Endothelial cell of umbilical vein (primary cell): ENCODE results near the gene DDX10. TPM values are rescaled to one million over a fixed set of nuclear protein-coding genes. Genes with fewer than 3 reads are reported as not detected.

Experiments
- BruUV-seq: library from RNA; stranded (reverse); fragments of 400-500 nt; replicated peaks from 2 replicates; lab custom pipeline; 2021; lab: Mats Ljungman, UMichigan
- CTCF ChIA-PET: fragments of 300-600, 350-600 bp; sonication (Branson Sonifier 250); formaldehyde crosslinking; loops from one replicate; lab custom pipeline; 2021; ENCODE audit warnings: antibody characterized with exemption, inconsistent platforms; lab: Charles Lee
- POLR2A ChIA-PET: fragments of 300-600, 350-600 bp; sonication (Branson Sonifier 250); formaldehyde crosslinking; loops from one replicate; lab custom pipeline; 2021; ENCODE audit warnings: antibody characterized with exemption, inconsistent platforms; lab: Charles Lee
- DNase-seq: peaks from one replicate; pipeline ENCODE4 v3.0.0-alpha.2; 2011; ENCODE audit warnings: low read depth, low spot score
- FAIRE-seq: peaks from 2 replicates; lab custom pipeline; 2011; peaks lifted over from hg19 to GRCh38; lab: Jason Lieb, UNC
- H2AFZ ChIP-seq: 2 replicates; pipeline ENCODE4 v1.6.0; 2012; ENCODE audit warnings: low read depth, low read length, control low read depth, inconsistent platforms
- H3K27ac ChIP-seq: 2 replicates; pipeline ENCODE4 v1.5.1; 2011; ENCODE audit warnings: low read depth, mild to moderate bottlenecking, control low read depth, low read length, moderate library complexity; ENCODE audit not compliant: insufficient read depth
- H3K27me3 ChIP-seq, 2 experiments: 2 replicates each; pipeline versions ENCODE4 v1.6.0 to v1.6.1; 2011; ENCODE audit warnings: low read length in 2 of 2, mixed read lengths in 1 of 2; ENCODE audit not compliant: control insufficient read depth in 2 of 2, insufficient read depth in 2 of 2
- H3K36me3 ChIP-seq, 2 experiments: 2 replicates in 1 of 2; 3 replicates in 1 of 2; pipeline ENCODE4 v1.5.1; 2011; ENCODE audit warnings: low read length in 2 of 2, mild to moderate bottlenecking in 1 of 2, moderate library complexity in 1 of 2; ENCODE audit not compliant: control insufficient read depth in 2 of 2, insufficient read depth in 2 of 2; ENCODE audit errors: extremely low read depth in 1 of 2
- H3K4me1 ChIP-seq: 3 replicates; pipeline ENCODE4 v1.5.1; 2011; ENCODE audit warnings: mild to moderate bottlenecking, low read length; ENCODE audit not compliant: control insufficient read depth, insufficient read depth; ENCODE audit errors: extremely low read depth
- H3K4me2 ChIP-seq: 2 replicates; pipeline ENCODE4 v1.6.1; 2011; ENCODE audit warnings: low read length, control low read depth, mixed read lengths; ENCODE audit not compliant: insufficient read depth
- H3K4me3 ChIP-seq, 3 experiments: fragments of 200-600 bp in 1 of 3; sonication (generic), shearing (Covaris generic) in 1 of 3; replicated peaks in 1 of 3; 2 replicates each; pipeline ENCODE4 v1.5.1; 2011 to 2016; ENCODE audit warnings: control low read depth in 3 of 3, low read length in 3 of 3, mild to moderate bottlenecking in 2 of 3, inconsistent platforms in 1 of 3, low read depth in 1 of 3, moderate library complexity in 1 of 3; ENCODE audit not compliant: insufficient read depth in 1 of 3
- H3K79me2 ChIP-seq: 2 replicates; pipeline ENCODE4 v1.6.0; 2012; ENCODE audit warnings: low read length, inconsistent platforms; ENCODE audit not compliant: control insufficient read depth, insufficient read depth
- H3K9ac ChIP-seq: replicated peaks from 2 replicates; pipeline ENCODE3; 2011; ENCODE audit warnings: low read length, control low read depth; ENCODE audit not compliant: insufficient read depth; ENCODE audit errors: extremely low read depth
- H3K9me1 ChIP-seq: replicated peaks from 3 replicates; pipeline ENCODE4 v1.6.0; 2011; ENCODE audit warnings: mild to moderate bottlenecking, low read length; ENCODE audit not compliant: control insufficient read depth, insufficient read depth; ENCODE audit errors: extremely low read depth
- H3K9me3 ChIP-seq: replicated peaks from 2 replicates; pipeline ENCODE4 v1.5.1; 2012; ENCODE audit warnings: low read length, inconsistent platforms; ENCODE audit not compliant: control insufficient read depth, insufficient read depth
- H4K20me1 ChIP-seq: replicated peaks from 2 replicates; pipeline ENCODE3; 2011; ENCODE audit warnings: mild to moderate bottlenecking, low read length; ENCODE audit not compliant: control insufficient read depth, insufficient read depth; ENCODE audit errors: extremely low read depth
- CTCF ChIP-seq, 2 donors: IDR thresholded peaks; 1 replicate in 1 of 2; 2 replicates in 1 of 2; pipeline ENCODE4 v1.5.1; 2011; ENCODE audit warnings: low read length in 2 of 2, mild to moderate bottlenecking in 2 of 2, moderate library complexity in 2 of 2, control low read depth in 1 of 2, inconsistent platforms in 1 of 2, low read depth in 1 of 2; ENCODE audit not compliant: insufficient read depth in 1 of 2; ENCODE audit errors: extremely low read depth in 1 of 2
- EZH2 ChIP-seq: IDR thresholded peaks from 2 replicates; pipeline ENCODE4 v1.6.1; 2012; ENCODE audit warnings: borderline replicate concordance, low read depth, mild to moderate bottlenecking, moderate library complexity, low read length, inconsistent platforms; ENCODE audit not compliant: severe bottlenecking
- FOS ChIP-seq: IDR thresholded peaks from 2 replicates; pipeline ENCODE4 v1.6.1; 2011; ENCODE audit warnings: mild to moderate bottlenecking, low read length, moderate library complexity, borderline replicate concordance; ENCODE audit not compliant: insufficient read depth
- GATA2 ChIP-seq: IDR thresholded peaks from 2 replicates; pipeline ENCODE4 v1.7.0; 2011; ENCODE audit warnings: low read depth, mild to moderate bottlenecking, moderate library complexity, mixed read lengths, low read length; ENCODE audit not compliant: insufficient read length, insufficient read depth
- JUN ChIP-seq: IDR thresholded peaks from 2 replicates; pipeline ENCODE4 v1.6.1; 2011; ENCODE audit warnings: borderline replicate concordance, low read depth; ENCODE audit not compliant: insufficient read length, insufficient read depth
- MAX ChIP-seq: IDR thresholded peaks from 2 replicates; pipeline ENCODE4 v1.6.1; 2011; ENCODE audit not compliant: insufficient read depth, insufficient read length
- MYC ChIP-seq: IDR thresholded peaks from one replicate; pipeline ENCODE4 v1.6.1; 2011; ENCODE audit warnings: mild to moderate bottlenecking, low read depth, low read length
- POLR2A ChIP-seq: IDR thresholded peaks from 2 replicates; pipeline ENCODE4 v1.6.1; 2012; ENCODE audit warnings: low read depth, mild to moderate bottlenecking, control low read depth, low read length
- POLR2AphosphoS5 ChIP-seq: IDR thresholded peaks from 2 replicates; pipeline ENCODE4 v1.6.1; 2012; ENCODE audit warnings: low read depth, mild to moderate bottlenecking, control low read depth, low read length, moderate library complexity; ENCODE audit not compliant: insufficient read depth
- dilution Hi-C: fragments of 300-500 bp; cut with MboI; formaldehyde crosslinking; loops from one replicate; pipeline ENCODE4 v1.15.0; 2019; ENCODE audit warnings: low sequenced_read_pairs; ENCODE audit not compliant: extremely low pct_ligation_motif_present
- intact Hi-C: fragments of 100-400 bp; cut with micrococcal nuclease; formaldehyde crosslinking; loops from one replicate; pipeline ENCODE4 v1.10.0; 2022
- polyA plus RNA-seq, 4 experiments: library from polyadenylated mRNA; depleted of rRNA in 3 of 4; stranded (reverse) in 3 of 4; unstranded in 1 of 4; fragments of >200 nt; gene quantifications; 2 replicates each; pipeline versions ENCODE4 v1.2.1 to v1.2.3, GENCODE V29; 2011 to 2012; ENCODE audit warnings: missing spikeins in 1 of 4
- total RNA-seq: library from RNA; stranded (reverse); gene quantifications from 2 replicates; pipeline ENCODE4 v1.2.3, GENCODE V29; 2021

The DDX10 gene
- total and polyA plus RNA-seq, 2 donors (not counting 3 experiments of a cell fraction or from before 2014, with no cell fraction given), result 29.8 to 35.2 TPM

GRCh38 chr11:108959874-108960273, 295.0 kb downstream of the DDX10 start:
- no peaks in the 10 kb centered on the region for H3K36me3 ChIP-seq
- BruUV-seq, result no TSS peak
- H3K9me3 ChIP-seq, result no peaks in the 10 kb centered on the region
- peaks cover 21% of the 10 kb centered on the region for H3K4me1 ChIP-seq
- H2AFZ ChIP-seq, result no peak overlapping the region
- H3K9ac ChIP-seq, result no peak overlapping the region
- dilution Hi-C loops (no loop called here), intact Hi-C loops (no loop called here)
- no peaks in the 10 kb centered on the region for H3K79me2 ChIP-seq
- H3K27me3 ChIP-seq, result no peaks in the 10 kb centered on the region
- H3K4me2 ChIP-seq, result no peak overlapping the region
- DNase-seq, result no peak
- ChIA-PET POLR2A (no interaction called here), CTCF (interaction anchor here (0.9 to 1.3 kb wide), 4 partner anchors 9 to 979 kb away, joined by 3 to 4 read pairs (median 3); no protein-coding TSS in a partner anchor)
- FAIRE-seq, result no peak
- TF ChIP-seq MYC (no peak), GATA2 (no peak), CTCF (IDR thresholded peaks at IDR 0.05; ENCODE audit: extremely low read depth in 1 of 2, insufficient read depth in 1 of 2, low read depth in 1 of 2, low read length in 2 of 2) (no peak), MAX (no peak), JUN (no peak), POLR2A (no peak), POLR2AphosphoS5 (no peak), FOS (no peak), EZH2 (no peak)
- H3K27ac ChIP-seq, result no peak overlapping the region
- H3K9me1 ChIP-seq, result no peaks in the 10 kb centered on the region
- no peaks in the 10 kb centered on the region for H4K20me1 ChIP-seq
- H3K4me3 ChIP-seq, result no peak overlapping the region
